ENCODE measurements around the gene TBC1D4.

Gene TBC1D4

DNA sequence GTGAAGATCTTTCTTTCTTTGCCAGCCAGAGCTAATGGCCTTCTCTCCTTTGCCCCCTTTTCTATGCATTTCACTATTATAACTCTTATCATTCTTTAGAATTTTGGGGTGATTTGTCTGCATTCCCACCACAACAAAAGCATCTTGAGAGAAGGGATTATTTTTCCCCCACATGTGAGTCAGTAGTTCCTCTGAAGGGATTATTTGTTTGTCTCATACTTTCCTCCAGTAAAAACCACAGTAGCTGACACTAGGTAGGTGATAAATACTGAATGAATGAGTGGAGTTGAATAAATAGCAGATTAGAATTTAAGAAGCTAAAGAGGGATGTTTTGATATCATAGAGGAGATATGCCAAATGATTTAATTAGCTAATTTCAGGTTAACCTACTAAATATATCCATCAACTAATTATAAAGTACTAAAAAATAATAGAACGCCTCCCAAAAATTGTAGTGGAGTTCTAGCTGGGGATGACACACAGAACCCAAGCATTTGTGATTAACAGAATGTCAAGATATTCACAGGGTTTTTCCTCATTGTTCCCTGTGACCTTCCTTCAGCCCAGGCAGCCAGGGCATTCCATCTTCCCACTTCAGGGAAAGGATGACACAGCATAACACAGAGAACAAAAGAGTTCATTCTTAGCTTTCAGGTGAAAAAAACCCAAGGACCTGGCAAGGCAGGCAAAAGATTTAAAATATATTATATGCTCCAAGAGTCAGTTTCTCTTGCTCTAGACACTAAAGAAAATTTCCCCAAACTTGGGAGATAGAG lies 3.5 kb upstream of the TBC1D4 start:
- no peak for DNase-seq (ENCODE audit: low spot score)

DNA sequence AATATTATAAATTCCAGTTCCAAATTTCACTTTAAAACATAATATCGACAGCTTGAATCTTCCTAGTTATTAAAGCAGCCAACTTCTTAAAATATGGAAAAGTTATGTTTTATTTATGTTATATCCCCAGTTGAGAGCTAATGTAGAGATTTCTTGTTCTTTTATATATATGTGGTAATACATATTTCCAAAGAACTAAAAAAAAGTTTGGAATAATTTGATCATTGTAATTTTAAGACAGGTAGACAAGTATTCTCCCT lies 781 bp upstream of the TBC1D4 start:
- no peak for DNase-seq (ENCODE audit: low spot score)

DNA sequence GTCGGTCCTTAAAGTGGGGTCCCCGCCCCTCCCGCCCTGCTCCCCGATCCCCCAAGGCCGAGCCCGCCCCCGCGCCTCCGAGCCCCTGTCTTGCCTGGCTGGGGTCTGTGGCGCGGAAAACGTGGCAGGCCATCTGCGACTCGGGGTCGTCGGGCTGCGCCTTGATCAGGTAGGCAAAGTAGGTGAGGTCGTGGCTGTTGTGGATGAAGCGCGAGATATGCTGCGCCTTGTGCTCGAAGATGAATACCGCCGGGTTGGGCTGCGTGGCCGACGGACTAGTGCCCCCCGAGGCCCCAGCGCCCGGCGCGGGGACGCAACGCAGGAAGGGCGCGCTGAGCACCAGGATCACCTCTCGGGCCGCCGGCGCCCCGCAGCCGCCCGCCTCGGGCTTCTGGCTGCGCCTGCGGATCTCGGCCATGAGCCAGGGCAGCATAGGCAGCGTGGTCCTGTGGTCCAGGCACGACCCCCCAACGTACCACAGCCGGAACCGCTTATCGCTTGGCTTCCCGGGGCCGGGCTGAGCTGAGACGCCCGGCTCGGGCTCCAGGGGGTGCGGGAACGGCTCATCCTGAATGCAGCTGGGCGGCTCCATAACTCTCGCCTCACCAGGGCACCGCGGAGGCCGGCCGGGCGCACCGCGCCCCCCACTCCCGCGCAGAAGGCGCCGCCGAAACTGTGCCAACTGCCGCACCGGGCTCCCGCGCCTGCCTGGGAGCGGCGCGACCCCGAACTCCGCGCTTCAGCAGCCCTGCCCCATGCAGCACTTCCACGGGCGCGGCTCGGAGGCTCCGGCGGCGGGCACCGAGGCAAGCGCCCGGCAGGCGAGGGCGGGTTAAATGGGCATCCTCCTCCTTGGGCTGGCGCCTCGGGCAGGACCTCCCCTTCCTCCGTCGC lies 546 bp downstream of the TBC1D4 start:
- no peak for DNase-seq (ENCODE audit: low spot score)

GRCh38 chr13:75480671-75481175 lies 1.2 kb downstream of the TBC1D4 start:
- no peak for DNase-seq (ENCODE audit: low spot score)

DNA sequence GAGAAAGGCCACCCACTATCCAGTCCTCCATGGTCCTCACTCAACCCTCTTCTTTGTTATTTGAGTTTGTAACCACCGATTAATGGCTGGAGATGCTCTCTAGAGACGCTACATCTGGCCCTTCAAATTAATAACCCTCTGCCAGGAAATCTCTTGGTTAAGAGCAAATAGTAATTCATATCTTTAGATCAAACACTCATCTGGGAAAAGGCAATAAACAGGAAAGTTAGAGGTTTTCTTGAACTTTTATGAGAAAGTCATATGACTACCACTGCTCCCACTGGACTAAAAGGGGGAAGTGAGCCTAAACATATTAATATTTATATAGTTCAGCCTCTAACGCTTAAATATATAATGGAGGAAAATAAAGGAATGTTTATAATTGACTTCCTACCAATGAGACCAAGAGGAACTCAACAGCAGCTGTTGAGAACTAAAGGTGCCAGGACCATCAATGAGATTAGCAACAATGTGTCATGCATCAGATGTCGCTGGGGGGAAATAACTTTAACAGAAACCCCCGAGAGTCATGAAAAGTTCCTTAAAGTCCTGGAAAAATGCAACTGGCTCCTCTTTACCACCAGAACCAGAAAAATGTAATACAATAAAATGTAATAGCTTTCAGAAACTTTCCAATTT lies 2.7 kb downstream of the TBC1D4 start:
- no peak for DNase-seq (ENCODE audit: low spot score)

- DNase-seq (ENCODE audit: low spot score): no peak
Measured at GRCh38 chr13:75478659-75479058, 3.3 kb downstream of the TBC1D4 start.

DNA sequence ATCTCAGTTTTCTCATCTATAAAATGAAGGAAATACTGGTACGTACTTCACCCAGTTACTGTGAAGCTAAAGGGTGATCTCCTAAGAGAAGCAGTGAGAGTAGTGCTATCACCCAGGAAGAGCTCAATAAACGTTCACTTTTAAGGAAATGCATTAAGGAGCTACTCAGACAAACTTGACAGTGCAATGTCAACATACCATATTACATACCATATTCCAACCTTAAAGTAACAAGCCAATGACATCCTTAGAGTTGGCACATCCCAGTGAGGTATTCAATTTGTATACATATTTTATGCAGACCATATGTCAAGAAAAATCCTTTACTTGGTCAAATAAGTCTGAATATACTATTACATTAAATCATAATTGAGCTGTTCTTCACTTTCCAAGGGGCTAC lies 7.0 kb downstream of the TBC1D4 start:
- no peak for DNase-seq (ENCODE audit: low spot score)

GRCh38 chr13:75473468-75473867 lies 8.5 kb downstream of the TBC1D4 start:
- no peak for DNase-seq (ENCODE audit: low spot score)

DNA sequence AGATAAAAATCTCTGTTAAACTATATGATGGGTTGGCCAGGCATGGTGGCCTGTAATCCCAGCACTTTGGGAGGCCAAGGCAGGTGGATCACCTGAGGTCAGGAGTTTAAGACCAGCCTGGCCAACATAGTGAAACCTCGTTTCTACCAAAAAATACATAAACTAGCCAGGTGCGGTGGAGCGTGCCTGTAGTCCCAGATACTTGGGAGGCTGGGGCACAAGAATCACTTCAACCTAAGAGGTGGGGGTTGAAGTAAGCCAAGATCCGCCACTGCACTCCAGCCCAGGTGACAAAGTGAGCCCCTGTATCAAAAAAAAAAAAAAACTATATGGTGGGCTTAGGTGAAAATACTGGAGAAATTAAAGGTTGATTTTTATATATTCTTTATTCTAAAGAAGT lies 11.3 kb downstream of the TBC1D4 start:
- DNase-seq (ENCODE audit: low spot score): no peak

DNA sequence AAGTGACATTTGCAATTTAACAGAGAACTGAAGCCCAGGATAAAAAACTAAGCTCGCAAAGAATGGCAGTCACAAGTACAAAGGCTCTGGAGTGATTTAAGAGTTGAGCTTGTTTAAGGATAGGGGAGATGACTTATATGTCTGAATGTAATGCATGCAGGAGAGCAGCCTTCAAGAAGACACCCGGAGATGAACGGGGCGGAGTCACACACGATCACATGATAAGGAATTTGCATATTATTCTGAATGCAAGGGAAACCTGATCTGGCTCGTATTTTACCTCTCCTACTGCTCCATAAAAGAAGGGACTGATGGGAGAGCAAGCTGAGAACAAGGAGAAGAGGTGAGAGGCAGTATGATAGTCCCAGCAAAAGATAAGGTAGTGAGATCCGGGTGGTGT lies 12.9 kb downstream of the TBC1D4 start:
- DNase-seq (ENCODE audit: low spot score): no peak

- no peak for DNase-seq (ENCODE audit: low spot score)
Measured at GRCh38 chr13:75468602-75469001, 13.4 kb downstream of the TBC1D4 start.

DNA sequence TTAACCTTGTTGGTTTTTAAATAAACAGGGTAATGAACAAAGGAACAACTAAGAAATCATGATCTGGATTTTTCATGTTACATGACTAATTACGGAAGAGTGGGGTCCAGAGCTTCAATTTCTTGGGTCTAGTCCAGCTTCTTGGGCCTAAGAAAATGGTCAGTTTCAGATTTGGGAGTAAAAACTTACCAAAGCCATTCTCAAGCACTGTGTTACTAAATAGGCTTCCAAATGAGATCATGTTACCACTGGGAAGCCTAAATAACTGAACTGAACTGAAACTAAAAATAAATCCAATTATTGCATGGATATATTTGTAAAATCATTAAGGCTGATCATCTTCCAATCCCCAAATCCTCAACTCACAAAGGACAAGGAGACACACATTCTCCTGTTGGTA lies 13.9 kb downstream of the TBC1D4 start:
- no peak for DNase-seq (ENCODE audit: low spot score)

- no peak for DNase-seq (ENCODE audit: low spot score)
Measured at GRCh38 chr13:75467040-75467728, 14.8 kb downstream of the TBC1D4 start.

GRCh38 chr13:75465236-75465635 lies 16.7 kb downstream of the TBC1D4 start:
- DNase-seq (ENCODE audit: low spot score): no peak

DNA sequence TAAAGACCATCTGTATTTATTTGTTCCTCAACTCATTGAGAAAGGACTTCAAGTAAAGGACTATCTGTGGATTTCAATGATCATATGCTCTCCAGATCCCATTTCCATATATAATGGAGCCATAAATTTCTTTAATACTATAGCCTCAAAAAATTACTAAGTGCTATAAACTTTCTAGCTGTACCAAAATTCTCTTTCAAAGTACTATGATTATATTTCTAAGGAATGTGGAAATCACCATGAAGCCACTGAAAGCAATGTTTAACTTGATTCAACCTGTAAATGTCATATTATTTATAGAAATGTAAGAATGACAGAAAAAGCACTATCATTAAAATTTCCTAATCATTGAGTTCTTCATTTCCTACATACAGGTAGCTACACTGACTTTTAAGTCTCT lies 20.7 kb downstream of the TBC1D4 start:
- DNase-seq (ENCODE audit: low spot score): no peak

DNA sequence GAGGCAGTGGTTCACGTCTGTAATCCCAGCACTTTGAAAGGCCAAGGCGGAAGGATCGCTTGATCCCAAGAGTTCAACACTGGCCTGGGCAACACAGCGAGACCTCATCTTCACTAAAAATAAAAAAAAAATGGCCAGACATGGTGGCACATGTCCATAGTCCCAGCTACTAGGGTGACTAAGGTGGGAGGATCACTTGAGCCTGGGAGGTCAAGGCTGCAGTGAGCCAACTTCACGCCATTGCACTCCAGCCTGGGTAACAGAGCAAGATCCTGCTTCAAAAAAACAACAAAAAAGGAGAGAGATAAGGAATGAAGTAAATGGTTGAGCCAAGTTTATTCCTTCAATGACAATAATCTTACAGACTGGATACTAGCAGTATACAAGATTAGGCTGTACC lies 21.3 kb downstream of the TBC1D4 start:
- no peak for DNase-seq (ENCODE audit: low spot score)

DNA sequence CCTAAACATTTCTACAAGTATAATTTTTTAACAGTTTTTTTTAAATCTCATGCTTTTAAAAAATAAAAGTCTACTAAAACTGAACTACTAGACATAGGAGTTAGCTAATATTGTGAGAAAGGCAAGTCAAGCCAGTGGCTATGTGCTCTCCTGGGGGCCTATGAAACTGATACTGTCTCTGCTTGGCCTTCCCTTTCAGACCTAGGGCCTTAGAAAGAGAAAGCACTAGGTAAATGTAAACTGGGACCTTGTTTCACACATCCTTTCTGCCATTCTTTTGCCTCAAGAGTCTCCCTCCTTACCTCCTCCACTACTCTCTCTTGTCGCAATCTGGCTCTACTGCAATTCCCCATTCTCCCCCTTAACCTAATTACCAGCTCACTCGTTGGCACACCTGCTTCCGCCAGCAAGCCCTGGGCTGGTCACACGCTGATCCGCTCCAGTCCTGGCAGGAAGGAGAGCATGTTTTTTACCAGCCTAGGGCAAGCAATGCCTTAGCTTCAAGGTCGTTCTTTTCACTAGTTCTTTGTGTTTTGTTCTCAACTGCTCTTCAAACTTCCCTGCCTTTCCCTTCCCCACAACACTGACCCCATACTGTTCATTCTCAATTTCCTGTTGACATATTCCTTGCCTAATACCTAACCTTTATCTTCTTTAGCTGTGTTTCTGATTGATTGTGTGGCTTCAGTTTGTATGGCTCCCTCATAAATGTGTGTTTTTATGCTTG lies 23.1 kb downstream of the TBC1D4 start:
- no peak for DNase-seq (ENCODE audit: low spot score)

DNA sequence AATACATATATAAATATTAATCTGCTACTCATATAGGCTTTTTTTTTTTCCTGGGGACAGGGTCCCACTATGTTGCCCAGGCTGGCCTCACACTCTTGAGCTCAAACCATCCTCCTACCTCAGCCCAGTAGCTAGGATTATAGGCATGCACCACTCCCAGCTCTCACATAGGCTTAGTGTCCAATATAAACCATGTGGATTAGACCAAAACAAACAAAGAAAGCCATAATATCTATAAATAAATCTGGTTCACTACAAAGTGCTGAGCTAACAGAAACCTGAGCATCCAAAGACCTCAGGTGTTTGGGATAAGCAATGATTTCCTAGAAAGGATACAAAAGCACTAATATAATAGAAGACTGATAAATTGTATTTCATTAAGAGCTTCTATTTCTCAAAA lies 26.0 kb downstream of the TBC1D4 start:
- no peak for DNase-seq (ENCODE audit: low spot score)

DNA sequence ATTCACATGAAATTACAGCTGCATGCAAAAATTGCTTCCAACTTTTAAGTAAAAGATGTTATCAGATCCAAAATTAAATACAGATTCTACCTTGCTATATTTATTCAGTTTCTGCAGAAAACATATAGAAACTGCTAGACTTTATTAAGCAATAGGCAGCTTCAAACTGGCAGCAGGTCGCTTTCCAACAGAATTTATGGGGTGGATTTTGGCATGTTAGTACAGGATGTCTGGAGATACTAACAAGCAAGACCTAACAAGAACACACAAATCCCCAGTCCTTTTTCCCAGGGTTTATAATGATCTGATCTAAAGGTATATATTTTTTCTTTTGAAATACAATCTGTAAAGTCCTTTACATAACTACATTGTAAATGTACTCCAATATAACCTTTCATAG lies 27.5 kb downstream of the TBC1D4 start:
- DNase-seq (ENCODE audit: low spot score): no peak

GRCh38 chr13:75452564-75452963 lies 29.4 kb downstream of the TBC1D4 start:
- no peak for DNase-seq (ENCODE audit: low spot score)

GRCh38 chr13:75447493-75447892 lies 34.5 kb downstream of the TBC1D4 start:
- no peak for DNase-seq (ENCODE audit: low spot score)

- DNase-seq (ENCODE audit: low spot score): no peak
Measured at GRCh38 chr13:75446874-75447273, 35.1 kb downstream of the TBC1D4 start.
